SK-N-MC (cell line): ENCODE measurements around the gene C17orf67.

Experiments used
- EZH2 ChIP-seq: fragments of 200-600 bp; sonication (generic); IDR thresholded peaks from one replicate; pipeline ENCODE4 v1.6.1; 2017; ENCODE audit warnings: antibody characterized with exemption
- POLR2AphosphoS5 ChIP-seq: IDR thresholded peaks from 2 replicates; pipeline ENCODE4 v1.6.1; 2012; ENCODE audit warnings: mild to moderate bottlenecking, low read depth, low read length, borderline replicate concordance

DNA sequence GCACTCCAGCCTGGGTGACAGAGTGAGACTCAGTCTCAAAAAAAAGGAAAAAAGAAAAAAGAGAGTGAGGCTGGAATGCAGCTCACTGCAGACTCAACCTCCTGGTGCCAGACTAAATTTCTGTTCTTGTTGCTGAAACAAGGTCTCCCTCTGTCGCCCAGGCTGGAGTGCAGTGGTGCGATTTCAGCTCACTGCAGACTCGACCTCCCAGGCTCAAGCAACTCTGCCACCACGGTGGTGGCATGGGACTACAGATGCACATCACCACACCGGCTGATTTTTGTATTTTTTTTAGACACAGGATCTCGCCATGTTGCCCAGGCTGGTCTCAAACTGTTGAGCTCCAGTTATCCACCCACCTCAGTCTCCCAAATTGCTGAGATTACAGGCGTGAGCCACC lies 45.6 kb upstream of the C17orf67 start:
- TF ChIP-seq EZH2 (no peak), POLR2AphosphoS5 (no peak)
